K562 (cell line): ENCODE results near the gene RNU6-9. TPM values are rescaled to one million over a fixed set of nuclear protein-coding genes. Genes with fewer than 3 reads are reported as not detected.
A peak's percentile ranks its signal among the peaks of the same experiment; 100 is the strongest.

Source experiments
- BHLHE40 ChIP-seq: IDR thresholded peaks from 2 replicates; pipeline ENCODE4 v1.6.1; 2011; ENCODE audit warnings: low read length, improper control_type of control experiment
- BRD4 ChIP-seq: fragments of 200-600 bp; sonication (generic); IDR thresholded peaks from 2 replicates; pipeline ENCODE4 v1.6.1; 2017; ENCODE audit warnings: inconsistent platforms
- ETS2 ChIP-seq: IDR thresholded peaks from 2 replicates; pipeline ENCODE4 v1.6.1; 2016; ENCODE audit warnings: borderline replicate concordance, missing genetic modification characterization, mild to moderate bottlenecking, moderate library complexity, missing compliant biosample characterization; ENCODE audit not compliant: poor library complexity, severe bottlenecking
- FIP1L1 ChIP-seq: fragments of 200-400 bp; formaldehyde crosslinking; IDR thresholded peaks from 2 replicates; pipeline ENCODE4 v1.6.1; 2018; ENCODE audit warnings: mild to moderate bottlenecking, low read depth, low read length; ENCODE audit not compliant: poor library complexity, severe bottlenecking
- LCOR ChIP-seq: sonication (generic); formaldehyde crosslinking; IDR thresholded peaks from 2 replicates; pipeline ENCODE4 v1.8.0; 2022; ENCODE audit warnings: mild to moderate bottlenecking, missing genetic modification reagents
- MBD1 ChIP-seq: fragments of 250-450 bp; sonication (Bioruptor Pico); IDR thresholded peaks from 2 replicates; pipeline ENCODE4 v1.8.0; 2022; ENCODE audit warnings: inconsistent platforms
- MCM5 ChIP-seq: fragments of 450-650 bp; IDR thresholded peaks from 2 replicates; pipeline ENCODE4 v1.6.1; 2016; ENCODE audit warnings: low read depth
- PCBP1 ChIP-seq: fragments of 200-400 bp; formaldehyde crosslinking; IDR thresholded peaks from 2 replicates; pipeline ENCODE4 v1.6.1; 2018; ENCODE audit warnings: mild to moderate bottlenecking, low read depth, low read length; ENCODE audit not compliant: poor library complexity, severe bottlenecking
- POLR2G ChIP-seq: fragments of 200-400 bp; formaldehyde crosslinking; IDR thresholded peaks from 2 replicates; pipeline ENCODE4 v1.6.1; 2017; ENCODE audit warnings: low read depth, mild to moderate bottlenecking, antibody characterized with exemption, low read length, moderate library complexity
- PRPF4 ChIP-seq: fragments of 200-400 bp; formaldehyde crosslinking; IDR thresholded peaks from one replicate; pipeline ENCODE4 v1.6.1; 2017; ENCODE audit warnings: low read length, low read depth, mild to moderate bottlenecking; ENCODE audit not compliant: insufficient read depth, poor library complexity, severe bottlenecking
- RBM22 ChIP-seq: fragments of 200-400 bp; formaldehyde crosslinking; IDR thresholded peaks from 2 replicates; pipeline ENCODE4 v1.6.1; 2018; ENCODE audit warnings: low read length, low read depth; ENCODE audit not compliant: poor library complexity, severe bottlenecking
- ZBTB49 ChIP-seq: sonication (generic); formaldehyde crosslinking; IDR thresholded peaks from 2 replicates; pipeline ENCODE4 v1.8.0; 2022; ENCODE audit warnings: missing genetic modification reagents, mild to moderate bottlenecking, borderline replicate concordance
- ZBTB9 ChIP-seq: fragments of 450-650 bp; formaldehyde crosslinking; IDR thresholded peaks from 2 replicates; pipeline ENCODE4 v1.4.0; 2020; ENCODE audit warnings: mild to moderate bottlenecking, moderate library complexity
- ZNF3 ChIP-seq: fragments of 250-450 bp; sonication (Bioruptor Pico); IDR thresholded peaks from 2 replicates; pipeline ENCODE4 v1.5.0; 2021; ENCODE audit warnings: mild to moderate bottlenecking, moderate library complexity
- ZNF408 ChIP-seq: fragments of 250-450 bp; sonication (Bioruptor Pico); IDR thresholded peaks from 2 replicates; pipeline ENCODE4 v1.4.0; 2020; ENCODE audit warnings: low read depth, mild to moderate bottlenecking, moderate library complexity
- ZNF444 ChIP-seq: fragments of 250-450 bp; sonication (Bioruptor Pico); IDR thresholded peaks from 2 replicates; pipeline ENCODE4 v1.4.0; 2020; ENCODE audit warnings: mild to moderate bottlenecking, moderate library complexity
- ZNF589 ChIP-seq: fragments of 200-800 bp; sonication (Bioruptor generic); IDR thresholded peaks from 2 replicates; pipeline ENCODE4 v1.6.1; 2016; ENCODE audit warnings: low read depth, missing genetic modification characterization, missing compliant biosample characterization
- ZNF780A ChIP-seq: fragments of 250-450 bp; sonication (Bioruptor Pico); IDR thresholded peaks from 2 replicates; pipeline ENCODE4 v1.5.0; 2021; ENCODE audit warnings: mild to moderate bottlenecking
- polyA plus RNA-seq, 8 experiments: library from polyadenylated mRNA; depleted of rRNA in 4 of 8; stranded (reverse) in 5 of 8; unstranded in 3 of 8; fragments of >200 nt; fragmentation: Nextera tagmentation in 2 of 8; fragmentation: Illumina TruSeq in 1 of 8; extraction: Ambion mirVana in 2 of 8; extraction: Trizol in 1 of 8; gene quantifications; 2 replicates each; pipeline versions ENCODE4 v1.2.1 to v1.2.3, GENCODE V29; 2011 to 2014; ENCODE audit warnings: inconsistent platforms in 1 of 8, missing spikeins in 1 of 8
- total RNA-seq, 7 experiments: library from RNA; depleted of rRNA in 6 of 7; stranded (reverse); fragments of >200 nt in 6 of 7; fragmentation: Illumina TruSeq in 2 of 7; extraction: Trizol in 2 of 7; gene quantifications; 2 replicates each; pipeline versions ENCODE4 v1.2.1 to v1.2.3, GENCODE V29; 2011 to 2021; ENCODE audit warnings: low replicate concordance in 1 of 7

RNU6-9 gene
- total and polyA plus RNA-seq, 9 of the 15 experiments (the other 6 are each of a cell fraction or from before 2014, with no cell fraction given): not detected

- TF ChIP-seq MBD1 (CRISPR knock-in tag): no peak
- TF ChIP-seq ZNF780A (CRISPR knock-in tag): no peak
- TF ChIP-seq ZBTB9 (CRISPR knock-in tag): no peak
- TF ChIP-seq MCM5: no peak
- TF ChIP-seq PRPF4: no peak
- TF ChIP-seq BHLHE40: no peak
- peak; percentile 65 for TF ChIP-seq POLR2G
- peak; percentile 60 for TF ChIP-seq RBM22
- TF ChIP-seq LCOR (CRISPR knock-in tag): no peak
- TF ChIP-seq ZNF444 (CRISPR knock-in tag): no peak
- no peak for TF ChIP-seq ZNF408
- TF ChIP-seq PCBP1: peak; percentile 61
- TF ChIP-seq ZNF589 (CRISPR knock-in tag): no peak
- peak; percentile 42 for TF ChIP-seq FIP1L1
- no peak for TF ChIP-seq ETS2 (tag)
- no peak for TF ChIP-seq ZBTB49
- no peak for TF ChIP-seq BRD4
- TF ChIP-seq ZNF3 (CRISPR knock-in tag): no peak
These were observed 22.3 kb upstream of the RNU6-9 start (continued) for GRCh38 chr19:870963-871401.
